ENCODE results near the gene WRAP73. TPM values are rescaled to one million over a fixed set of nuclear protein-coding genes. Genes with fewer than 3 reads are reported as not detected.

WRAP73 gene
- total RNA-seq, 1 experiment from 2014 or later, result 51.4 TPM

GRCh38 chr1:3595949-3596348 lies 54.0 kb downstream of the WRAP73 start (continued):
- TF ChIP-seq, protein P1, sequence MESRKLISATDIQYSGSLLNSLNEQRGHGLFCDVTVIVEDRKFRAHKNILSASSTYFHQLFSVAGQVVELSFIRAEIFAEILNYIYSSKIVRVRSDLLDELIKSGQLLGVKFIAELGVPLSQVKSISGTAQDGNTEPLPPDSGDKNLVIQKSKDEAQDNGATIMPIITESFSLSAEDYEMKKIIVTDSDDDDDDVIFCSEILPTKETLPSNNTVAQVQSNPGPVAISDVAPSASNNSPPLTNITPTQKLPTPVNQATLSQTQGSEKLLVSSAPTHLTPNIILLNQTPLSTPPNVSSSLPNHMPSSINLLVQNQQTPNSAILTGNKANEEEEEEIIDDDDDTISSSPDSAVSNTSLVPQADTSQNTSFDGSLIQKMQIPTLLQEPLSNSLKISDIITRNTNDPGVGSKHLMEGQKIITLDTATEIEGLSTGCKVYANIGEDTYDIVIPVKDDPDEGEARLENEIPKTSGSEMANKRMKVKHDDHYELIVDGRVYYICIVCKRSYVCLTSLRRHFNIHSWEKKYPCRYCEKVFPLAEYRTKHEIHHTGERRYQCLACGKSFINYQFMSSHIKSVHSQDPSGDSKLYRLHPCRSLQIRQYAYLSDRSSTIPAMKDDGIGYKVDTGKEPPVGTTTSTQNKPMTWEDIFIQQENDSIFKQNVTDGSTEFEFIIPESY (IDR thresholded peaks at IDR 0.05; ENCODE audit: extremely low read depth, insufficient replicate concordance, low read length), result no peak
- no peak for TF ChIP-seq ELF1 (IDR thresholded peaks at IDR 0.05; ENCODE audit: borderline replicate concordance, low read depth)

DNA sequence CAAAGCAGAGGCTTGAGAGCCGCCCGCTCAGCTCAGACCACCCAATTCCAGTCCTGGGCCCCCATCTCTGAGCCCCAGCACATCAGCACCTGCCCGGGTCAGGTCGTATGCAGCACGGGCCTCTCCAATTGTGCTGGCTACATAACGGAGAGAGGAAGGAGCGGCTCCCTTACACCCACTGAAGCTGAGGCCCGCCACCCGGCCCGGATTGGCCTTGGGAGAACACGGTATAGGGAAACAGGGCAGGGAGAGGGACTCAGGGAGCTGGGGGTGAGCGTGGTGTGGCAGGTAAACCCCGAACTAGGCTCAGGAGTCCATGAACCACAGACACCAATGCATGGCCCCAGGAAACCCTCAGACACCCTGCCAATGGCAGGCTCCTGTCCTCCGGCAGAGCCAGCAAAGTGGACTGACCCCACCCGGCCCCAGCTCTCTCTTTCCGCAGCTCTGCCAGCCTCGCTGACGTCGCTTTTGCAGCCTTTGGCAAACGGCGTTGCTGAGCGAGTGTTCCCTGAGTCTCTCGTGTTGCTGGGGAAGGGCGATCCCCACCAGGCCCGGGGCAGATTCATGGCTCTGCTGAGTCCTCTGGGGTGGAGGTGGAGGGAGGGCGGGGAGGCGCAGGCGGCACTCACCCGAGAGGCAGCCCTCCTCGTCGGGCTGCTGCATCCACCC lies 55.1 kb downstream of the WRAP73 start:
- Histone ChIP-seq H3K9me2 (ENCODE audit: insufficient read depth) (no peaks in the 10 kb centered on the region), H3K4me3 (replicated peaks in 1 of 2; ENCODE audit: low read depth in 1 of 2, low read length in 2 of 2) (no peak overlapping the region), H2AFZ (ENCODE audit: low read depth, low read length, poor library complexity, severe bottlenecking) (no peak overlapping the region), H3K27me3 (ENCODE audit: insufficient read depth, low read length) (no peaks in the 10 kb centered on the region), H3K9ac (ENCODE audit: low read length) (no peak overlapping the region), H3K4me1 (ENCODE audit: control insufficient read depth in 1 of 2, insufficient read depth in 2 of 2, low read length in 2 of 2) (no peaks in the 10 kb centered on the region), H3K36me3 (ENCODE audit: control insufficient read depth in 1 of 2, insufficient read depth in 2 of 2, low read length in 2 of 2) (no peaks in the 10 kb centered on the region), H3K27ac (ENCODE audit: low read depth, low read length) (no peak overlapping the region), H3K79me2 (ENCODE audit: insufficient read depth, low read length) (no peaks in the 10 kb centered on the region), H4K20me1 (ENCODE audit: insufficient read depth) (no peaks in the 10 kb centered on the region), H3K9me3 (ENCODE audit: control insufficient read depth in 1 of 2, insufficient read depth in 1 of 2, low read depth in 1 of 2, low read length in 2 of 2) (no peaks in the 10 kb centered on the region), H3K4me2 (ENCODE audit: low read length) (no peak overlapping the region)
- RAD21 ChIA-PET (ENCODE audit: low non-redundant PET in 1 of 2, low total read pairs in 2 of 2, uncharacterized antibody in 2 of 2, unreplicated experiment in 2 of 2), result no interaction called here
- BruUV-seq (replicated peaks), result no TSS peak
- CTCF ChIA-PET, result no interaction called here
- DNase-seq (ENCODE audit: low read depth, low spot score) (no peak), ATAC-seq (no peak)
- TF ChIP-seq JUND (IDR thresholded peaks at IDR 0.05) (no peak), EZH2phosphoT487 (IDR thresholded peaks at IDR 0.05; ENCODE audit: borderline replicate concordance) (no peak), CBX3 (IDR thresholded peaks at IDR 0.05; ENCODE audit: low read depth) (no peak), SRF (IDR thresholded peaks at IDR 0.05; ENCODE audit: low read depth) (no peak), SP1 (IDR thresholded peaks at IDR 0.05; ENCODE audit: low read depth) (no peak), EGR1 (IDR thresholded peaks at IDR 0.05; ENCODE audit: low read depth) (no peak)
- POLR2A ChIA-PET, result no interaction called here
- intact Hi-C loops (cut with micrococcal nuclease), result no loop called here
